ENCODE data around the gene SCYL3.

SCYL3 gene

GRCh38 chr1:169879034-169879840, 14.5 kb downstream of the SCYL3 start:
- peak in 1 of 3 donors; percentile 14 for DNase-seq
- no peaks in the 10 kb centered on the region for H3K9me3 ChIP-seq (ENCODE audit: control extremely low read depth in 1 of 5, control insufficient read depth in 4 of 5, insufficient read depth in 2 of 5, low read depth in 1 of 5, low read length in 4 of 5)
- ChIA-PET CTCF (interaction anchor here (0.5 to 0.9 kb wide), 3 partner anchors 10 to 209 kb away, joined by 3 read pairs; no protein-coding TSS in a partner anchor), POLR2A (no interaction called here)
- H3K27me3 ChIP-seq (replicated peaks in 2 of 5; ENCODE audit: control insufficient read depth in 4 of 5, insufficient read depth in 5 of 5, low read length in 4 of 5): no peaks in the 10 kb centered on the region
- H3K4me3 ChIP-seq (ENCODE audit: control insufficient read depth in 1 of 7, extremely low read depth in 1 of 7, insufficient read depth in 4 of 7, low read depth in 2 of 7, low read length in 6 of 7): no peak overlapping the region
- peaks cover 17 to 45% (median 26%) of the 10 kb centered on the region in 4 experiments for H3K36me3 ChIP-seq (ENCODE audit: control insufficient read depth in 4 of 4, insufficient read depth in 4 of 4, low read length in 3 of 4)
- 67% methylated on average over 2 of the region's 4 CpGs for WGBS (ENCODE audit: insufficient coverage)
- H3K4me1 ChIP-seq (ENCODE audit: control extremely low read depth in 1 of 4, control insufficient read depth in 4 of 4, insufficient read depth in 4 of 4, low read length in 3 of 4): peaks cover 7 to 18% (median 8%) of the 10 kb centered on the region in 4 experiments
- peak overlapping the region in 1 of 2 experiments; percentile 51 for H3K27ac ChIP-seq (ENCODE audit: insufficient read depth in 1 of 2, low read depth in 1 of 2, low read length in 2 of 2, poor library complexity in 1 of 2, severe bottlenecking in 2 of 2)

GRCh38 chr1:169878498-169878897, 15.2 kb downstream of the SCYL3 start:
- CTCF ChIA-PET: interaction anchor here (0.8 to 0.9 kb wide), 2 partner anchors 11 to 13 kb away, joined by 3 read pairs; no protein-coding TSS in a partner anchor
- Histone ChIP-seq H3K36me3 (ENCODE audit: control insufficient read depth in 4 of 4, insufficient read depth in 4 of 4, low read length in 3 of 4) (peaks cover 25 to 52% (median 31%) of the 10 kb centered on the region in 4 experiments), H3K4me1 (ENCODE audit: control extremely low read depth in 1 of 4, control insufficient read depth in 4 of 4, insufficient read depth in 4 of 4, low read length in 3 of 4) (peaks cover 7 to 18% (median 8%) of the 10 kb centered on the region in 4 experiments), H3K9me3 (ENCODE audit: control extremely low read depth in 1 of 5, control insufficient read depth in 4 of 5, insufficient read depth in 2 of 5, low read depth in 1 of 5, low read length in 4 of 5) (no peaks in the 10 kb centered on the region), H3K27me3 (replicated peaks in 2 of 5; ENCODE audit: control insufficient read depth in 4 of 5, insufficient read depth in 5 of 5, low read length in 4 of 5) (no peaks in the 10 kb centered on the region), H3K27ac (ENCODE audit: insufficient read depth in 1 of 2, low read depth in 1 of 2, low read length in 2 of 2, poor library complexity in 1 of 2, severe bottlenecking in 2 of 2) (no peak overlapping the region), H3K4me3 (ENCODE audit: control insufficient read depth in 1 of 7, extremely low read depth in 1 of 7, insufficient read depth in 4 of 7, low read depth in 2 of 7, low read length in 6 of 7) (no peak overlapping the region)
- POLR2A ChIA-PET: no interaction called here
- DNase-seq: no peak
- WGBS (ENCODE audit: insufficient coverage): 100% methylated on average over 1 of the region's 4 CpGs

DNA sequence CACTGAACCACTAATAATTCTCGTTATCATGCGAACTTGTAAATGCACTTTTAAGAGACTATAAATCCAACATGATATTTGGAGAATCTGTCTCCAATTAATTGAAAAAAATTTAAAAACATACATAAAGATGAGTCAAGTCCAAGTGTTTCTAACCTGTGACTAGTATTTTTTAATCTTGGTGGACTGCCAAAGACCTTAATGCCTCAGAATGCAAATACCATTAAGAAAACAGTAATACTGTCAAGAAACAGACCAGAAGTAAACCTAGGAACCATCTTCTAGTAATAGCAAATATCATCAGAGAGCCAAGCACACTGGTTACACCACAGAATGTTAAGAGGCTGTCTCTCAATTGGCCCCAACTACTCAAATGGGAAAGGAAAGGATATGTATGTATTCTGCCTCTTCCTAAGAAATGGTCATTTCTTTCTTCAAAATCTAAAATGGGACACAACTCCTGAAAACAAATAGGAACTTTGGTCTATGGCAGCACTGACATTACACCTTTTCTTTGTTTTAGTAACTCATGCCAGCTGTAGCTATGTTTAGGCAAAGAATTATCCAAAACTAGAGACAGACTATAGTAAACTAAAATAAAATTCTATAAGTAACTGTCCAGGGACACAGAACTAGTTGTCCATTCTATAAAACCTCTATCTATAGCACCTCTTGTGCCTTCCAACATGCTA, 15.8 kb downstream of the SCYL3 start:
- Histone ChIP-seq H3K27ac (ENCODE audit: insufficient read depth in 1 of 2, low read depth in 1 of 2, low read length in 2 of 2, poor library complexity in 1 of 2, severe bottlenecking in 2 of 2) (no peak overlapping the region), H3K36me3 (ENCODE audit: control insufficient read depth in 4 of 4, insufficient read depth in 4 of 4, low read length in 3 of 4) (peaks cover 29 to 57% (median 33%) of the 10 kb centered on the region in 4 experiments), H3K27me3 (replicated peaks in 2 of 5; ENCODE audit: control insufficient read depth in 4 of 5, insufficient read depth in 5 of 5, low read length in 4 of 5) (no peaks in the 10 kb centered on the region), H3K4me3 (ENCODE audit: control insufficient read depth in 1 of 7, extremely low read depth in 1 of 7, insufficient read depth in 4 of 7, low read depth in 2 of 7, low read length in 6 of 7) (no peak overlapping the region), H3K9me3 (ENCODE audit: control extremely low read depth in 1 of 5, control insufficient read depth in 4 of 5, insufficient read depth in 2 of 5, low read depth in 1 of 5, low read length in 4 of 5) (no peaks in the 10 kb centered on the region), H3K4me1 (ENCODE audit: control extremely low read depth in 1 of 4, control insufficient read depth in 4 of 4, insufficient read depth in 4 of 4, low read length in 3 of 4) (peaks cover 6 to 14% (median 7%) of the 10 kb centered on the region in 4 experiments)
- WGBS (ENCODE audit: insufficient coverage): no CpG with 5 or more reads among the region's 2 CpGs
- no peak for DNase-seq
- CTCF ChIA-PET: interaction anchor here (0.8 to 0.9 kb wide), 2 partner anchors 11 to 13 kb away, joined by 3 read pairs; no protein-coding TSS in a partner anchor
- POLR2A ChIA-PET: no interaction called here

DNA sequence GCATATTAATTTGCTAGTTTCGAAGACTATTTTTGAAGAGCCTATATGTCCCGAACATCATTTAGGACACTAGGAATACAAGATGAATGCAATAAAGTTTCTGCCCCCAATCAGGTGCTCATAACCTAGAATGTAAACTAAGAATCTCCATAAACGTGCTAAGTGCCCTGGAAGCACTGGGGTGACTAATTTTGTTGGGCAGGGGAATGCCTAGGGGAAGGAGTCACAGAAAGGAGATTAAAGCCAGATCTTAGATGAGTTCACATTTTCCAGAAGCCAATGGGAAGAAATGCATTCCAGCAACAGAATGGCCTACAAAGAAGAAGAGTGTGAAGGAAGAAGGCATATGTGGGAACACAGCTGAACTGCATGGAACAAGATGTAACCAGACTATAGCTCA, 19.5 kb downstream of the SCYL3 start:
- DNase-seq: no peak
- WGBS (ENCODE audit: insufficient coverage): 100% methylated on average over 1 of the region's 3 CpGs
- Histone ChIP-seq H3K9me3 (ENCODE audit: control extremely low read depth in 1 of 5, control insufficient read depth in 4 of 5, insufficient read depth in 2 of 5, low read depth in 1 of 5, low read length in 4 of 5) (peaks cover 0 to 11% (median 6%) of the 10 kb centered on the region in 5 experiments), H3K36me3 (ENCODE audit: control insufficient read depth in 4 of 4, insufficient read depth in 4 of 4, low read length in 3 of 4) (peaks cover 44 to 86% (median 58%) of the 10 kb centered on the region in 4 experiments), H3K27me3 (replicated peaks in 2 of 5; ENCODE audit: control insufficient read depth in 4 of 5, insufficient read depth in 5 of 5, low read length in 4 of 5) (no peaks in the 10 kb centered on the region), H3K4me3 (ENCODE audit: control insufficient read depth in 1 of 7, extremely low read depth in 1 of 7, insufficient read depth in 4 of 7, low read depth in 2 of 7, low read length in 6 of 7) (no peak overlapping the region), H3K4me1 (ENCODE audit: control extremely low read depth in 1 of 4, control insufficient read depth in 4 of 4, insufficient read depth in 4 of 4, low read length in 3 of 4) (peaks cover 3 to 8% (median 5%) of the 10 kb centered on the region in 4 experiments), H3K27ac (ENCODE audit: insufficient read depth in 1 of 2, low read depth in 1 of 2, low read length in 2 of 2, poor library complexity in 1 of 2, severe bottlenecking in 2 of 2) (no peak overlapping the region)
- POLR2A ChIA-PET: interaction anchor here (0.6 kb wide), 1 partner anchor 60 kb away, joined by 7 read pairs; no protein-coding TSS in a partner anchor
- CTCF ChIA-PET: no interaction called here

DNA sequence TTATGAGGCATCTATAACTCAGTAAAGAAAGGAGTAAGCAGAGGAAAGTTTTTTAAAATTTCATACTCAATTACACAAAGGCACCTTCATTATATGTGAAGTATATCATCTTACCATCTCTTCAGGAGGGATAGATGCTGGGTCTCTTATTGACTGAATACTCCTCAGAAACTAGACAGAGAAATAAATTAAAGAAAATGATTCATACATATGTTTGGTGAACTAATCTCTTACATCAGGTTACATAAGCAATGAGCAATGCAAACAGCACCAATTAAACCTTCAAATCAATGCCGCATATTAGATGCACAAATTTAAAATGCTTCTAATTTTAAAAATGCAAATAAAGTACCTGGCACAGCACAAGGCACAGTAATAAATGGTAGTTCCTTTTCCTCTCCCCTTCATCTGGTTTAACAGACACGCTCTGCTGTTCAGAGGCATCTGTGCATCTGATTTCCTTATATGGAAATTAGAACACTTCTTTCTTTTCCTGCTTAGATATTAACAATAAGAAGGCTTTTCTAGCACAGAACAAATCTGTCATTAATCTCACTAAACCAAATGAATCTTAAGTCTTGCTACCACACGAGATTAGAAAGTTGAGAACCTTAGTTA, 20.0 kb downstream of the SCYL3 start:
- Histone ChIP-seq H3K36me3 (ENCODE audit: control insufficient read depth in 4 of 4, insufficient read depth in 4 of 4, low read length in 3 of 4) (peaks cover 45 to 91% (median 61%) of the 10 kb centered on the region in 4 experiments), H3K27ac (ENCODE audit: insufficient read depth in 1 of 2, low read depth in 1 of 2, low read length in 2 of 2, poor library complexity in 1 of 2, severe bottlenecking in 2 of 2) (no peak overlapping the region), H3K4me3 (ENCODE audit: control insufficient read depth in 1 of 7, extremely low read depth in 1 of 7, insufficient read depth in 4 of 7, low read depth in 2 of 7, low read length in 6 of 7) (no peak overlapping the region), H3K27me3 (replicated peaks in 2 of 5; ENCODE audit: control insufficient read depth in 4 of 5, insufficient read depth in 5 of 5, low read length in 4 of 5) (no peaks in the 10 kb centered on the region), H3K4me1 (ENCODE audit: control extremely low read depth in 1 of 4, control insufficient read depth in 4 of 4, insufficient read depth in 4 of 4, low read length in 3 of 4) (peaks cover 0 to 3% (median 0%) of the 10 kb centered on the region in 4 experiments), H3K9me3 (ENCODE audit: control extremely low read depth in 1 of 5, control insufficient read depth in 4 of 5, insufficient read depth in 2 of 5, low read depth in 1 of 5, low read length in 4 of 5) (peaks cover 0 to 11% (median 6%) of the 10 kb centered on the region in 5 experiments)
- ChIA-PET POLR2A (interaction anchor here (0.6 kb wide), 1 partner anchor 59 kb away, joined by 7 read pairs; no protein-coding TSS in a partner anchor), CTCF (interaction anchor here (0.5 to 1.9 kb wide), 2 partner anchors 13 to 50 kb away, joined by 3 read pairs; no protein-coding TSS in a partner anchor)
- WGBS (ENCODE audit: insufficient coverage): no CpG with 5 or more reads among the region's 3 CpGs
- DNase-seq: no peak

DNA sequence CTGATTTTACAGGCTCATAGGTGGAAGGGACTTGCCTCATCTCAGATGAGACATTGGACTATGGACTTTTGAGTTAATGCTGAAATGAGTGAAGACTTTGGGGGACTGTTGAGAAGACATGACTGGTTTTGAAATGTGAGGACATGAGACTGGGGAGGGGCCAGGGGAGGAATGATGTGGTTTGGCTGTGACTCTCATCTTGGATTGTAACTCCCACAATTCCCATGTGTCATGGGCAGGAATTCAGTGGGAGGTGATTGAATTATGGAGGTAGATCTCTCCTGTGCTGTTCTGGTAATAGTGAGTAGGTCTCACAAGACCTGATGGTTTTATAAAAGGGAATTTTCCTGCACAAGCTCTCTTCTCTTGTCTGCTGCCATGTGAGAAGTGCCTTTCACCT, 20.8 kb downstream of the SCYL3 start:
- H3K9me3 ChIP-seq (ENCODE audit: control extremely low read depth in 1 of 5, control insufficient read depth in 4 of 5, insufficient read depth in 2 of 5, low read depth in 1 of 5, low read length in 4 of 5): peaks cover 0 to 11% (median 6%) of the 10 kb centered on the region in 5 experiments
- H3K4me1 ChIP-seq (ENCODE audit: control extremely low read depth in 1 of 4, control insufficient read depth in 4 of 4, insufficient read depth in 4 of 4, low read length in 3 of 4): no peaks in the 10 kb centered on the region
- no peaks in the 10 kb centered on the region for H3K27me3 ChIP-seq (replicated peaks in 2 of 5; ENCODE audit: control insufficient read depth in 4 of 5, insufficient read depth in 5 of 5, low read length in 4 of 5)
- ChIA-PET POLR2A (no interaction called here), CTCF (interaction anchor here (1.1 to 1.9 kb wide), 2 partner anchors 14 to 19 kb away, joined by 3 read pairs; no protein-coding TSS in a partner anchor)
- no peak overlapping the region for H3K27ac ChIP-seq (ENCODE audit: insufficient read depth in 1 of 2, low read depth in 1 of 2, low read length in 2 of 2, poor library complexity in 1 of 2, severe bottlenecking in 2 of 2)
- no peak for DNase-seq
- H3K36me3 ChIP-seq (ENCODE audit: control insufficient read depth in 4 of 4, insufficient read depth in 4 of 4, low read length in 3 of 4): peaks cover 49 to 95% (median 62%) of the 10 kb centered on the region in 4 experiments
- no peak overlapping the region for H3K4me3 ChIP-seq (ENCODE audit: control insufficient read depth in 1 of 7, extremely low read depth in 1 of 7, insufficient read depth in 4 of 7, low read depth in 2 of 7, low read length in 6 of 7)

All from common myeloid progenitor, CD34-positive (primary cell).